HG02884 (cell line): ENCODE measurements around the gene PTCD1.

Source experiments
- ATAC-seq: cut with Tn5 transposase; IDR thresholded peaks from one replicate; pipeline ENCODE4 v1.9.1; 2021; ENCODE audit warnings: mild to moderate bottlenecking, moderate library complexity; ENCODE audit not compliant: unreplicated experiment

The PTCD1 gene

DNA sequence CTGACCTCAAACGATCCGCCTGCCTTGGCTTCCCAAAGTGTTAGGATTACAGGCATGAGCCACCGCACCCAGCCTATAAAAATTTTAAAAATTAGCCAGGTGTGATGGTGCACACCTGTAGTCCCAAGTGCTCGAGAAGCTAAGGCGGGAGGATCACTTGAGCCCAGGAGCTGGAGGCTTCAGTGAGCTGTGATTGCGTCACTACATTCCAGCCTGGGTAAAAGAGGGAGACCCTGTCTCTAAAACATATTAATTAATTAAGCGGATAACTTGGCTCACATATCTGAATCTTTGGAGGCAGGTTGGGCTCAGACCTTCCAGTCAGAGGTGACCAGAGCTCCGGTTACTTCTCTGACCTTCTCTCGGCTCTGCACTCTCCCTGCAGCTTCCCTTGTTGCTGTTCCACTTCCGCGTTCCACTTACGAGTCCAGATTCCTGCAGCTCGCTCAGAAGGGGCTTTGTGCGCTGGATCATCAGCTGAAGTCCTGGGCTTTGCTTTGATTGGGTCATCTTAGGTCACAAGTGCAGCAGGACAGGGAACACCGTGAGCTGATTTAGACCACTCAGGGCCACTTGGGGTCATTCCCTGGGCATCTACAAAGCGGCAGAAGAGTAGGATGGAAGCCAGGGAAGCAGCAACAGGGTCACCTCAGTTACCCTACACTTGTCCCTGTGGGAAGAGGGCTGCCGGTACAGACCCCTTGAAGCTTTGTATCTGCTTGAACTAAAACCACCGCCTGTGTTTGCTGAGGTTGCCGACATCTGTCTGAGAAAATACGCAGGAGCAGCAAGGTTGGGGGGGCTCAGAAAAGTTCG is 66.1 kb downstream of the PTCD1 start:
- no peak for ATAC-seq

DNA sequence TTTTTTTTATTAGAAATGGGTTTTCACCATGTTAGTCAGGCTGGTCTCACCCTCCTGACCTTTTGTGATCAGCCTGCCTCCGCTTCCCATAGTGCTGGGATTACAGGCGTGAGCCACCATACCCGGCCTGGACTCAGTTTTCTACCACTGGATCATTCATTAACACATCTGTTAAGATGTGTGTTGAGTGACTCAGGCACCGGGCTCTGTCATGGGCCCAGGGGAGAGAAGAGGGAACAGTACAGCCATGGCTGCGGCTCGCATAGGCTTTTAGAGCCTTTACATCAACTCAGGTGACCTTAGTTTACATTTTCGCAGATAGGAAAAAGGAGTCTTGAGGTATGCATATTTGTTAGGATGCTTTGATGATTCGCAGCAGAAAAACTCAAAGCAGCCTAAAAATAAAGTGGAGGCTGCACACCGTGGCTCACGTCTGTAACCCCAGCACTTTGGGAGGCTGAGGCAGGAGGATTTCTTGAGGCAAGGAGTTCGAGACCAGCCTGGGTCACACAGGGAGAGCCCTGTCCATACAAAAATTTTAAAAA is 67.2 kb downstream of the PTCD1 start:
- ATAC-seq = no peak

GRCh38 chr7:99369767-99370391 is 68.7 kb downstream of the PTCD1 start:
- no peak for ATAC-seq

GRCh38 chr7:99368750-99369389 is 69.7 kb downstream of the PTCD1 start:
- ATAC-seq = no peak
